Measurements from ENCODE around the gene CPA5. TPM values are rescaled to one million over a fixed set of nuclear protein-coding genes. Genes with fewer than 3 reads are reported as not detected.
A peak's percentile ranks its signal among the peaks of the same experiment; 100 is the strongest.

The CPA5 gene
- total RNA-seq, 2 donors from 2014 or later, result 3.3 to 27.6 TPM

- Mint-ChIP-seq H3K4me3 (no peak overlapping the region), H3K27me3 (no peaks in the 10 kb centered on the region), H3K27ac (no peak overlapping the region), H3K36me3 (ENCODE audit: low read depth) (peaks cover 7% of the 10 kb centered on the region), H3K9me3 (no peaks in the 10 kb centered on the region), H3K4me1 (peaks cover 10% of the 10 kb centered on the region)
- ATAC-seq (replicated peaks), result no peak
These were observed 54.0 kb downstream of the CPA5 start for GRCh38 chr7:130398526-130399090.

DNA sequence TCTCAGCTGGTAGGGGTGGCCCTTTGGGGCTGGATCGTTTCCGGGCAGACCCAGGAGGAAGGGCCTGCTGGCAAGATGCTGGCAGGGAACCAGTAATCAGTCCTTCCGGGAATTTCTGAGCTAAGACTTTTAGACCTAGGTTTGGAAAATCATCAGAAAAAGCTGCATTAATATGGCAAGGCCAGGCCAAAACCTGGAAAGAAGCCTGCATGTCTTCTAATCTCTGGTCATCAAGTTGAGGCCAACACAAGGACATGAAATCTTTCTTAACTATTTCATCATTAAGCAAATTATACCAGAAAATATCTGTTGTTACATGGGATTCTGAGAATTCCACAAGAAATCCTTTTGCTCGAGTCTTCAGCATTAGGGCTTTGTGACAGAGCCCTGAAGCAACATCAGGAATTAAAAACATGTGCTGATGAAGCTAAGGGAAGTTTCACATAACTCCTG is 55.5 kb downstream of the CPA5 start:
- Mint-ChIP-seq H3K4me1 (no peaks in the 10 kb centered on the region), H3K27ac (no peak overlapping the region), H3K27me3 (no peaks in the 10 kb centered on the region), H3K36me3 (ENCODE audit: low read depth) (peaks cover 7% of the 10 kb centered on the region), H3K9me3 (no peaks in the 10 kb centered on the region), H3K4me3 (no peak overlapping the region)
- ATAC-seq (replicated peaks), result no peak

DNA sequence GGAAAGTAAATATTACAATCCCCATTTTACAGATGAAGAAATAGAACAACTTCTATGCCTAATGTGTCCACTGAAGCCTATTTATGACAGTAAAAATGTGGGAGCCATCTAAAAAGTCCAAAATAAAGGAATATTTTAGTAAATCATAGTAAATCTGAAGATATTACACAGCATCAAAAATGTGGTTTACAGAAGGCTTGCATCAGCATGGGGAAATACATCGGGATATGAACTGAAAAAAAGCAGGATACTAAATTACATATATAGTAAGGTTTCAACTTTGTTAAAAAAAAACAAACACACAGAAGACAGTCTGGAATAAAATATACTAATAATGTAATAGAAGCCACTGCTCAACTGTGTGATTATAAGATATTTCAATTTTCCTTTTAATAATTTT is 56.5 kb downstream of the CPA5 start:
- H3K27me3 Mint-ChIP-seq, result no peaks in the 10 kb centered on the region
- no peaks in the 10 kb centered on the region for H3K4me1 Mint-ChIP-seq
- H3K27ac Mint-ChIP-seq, result no peak overlapping the region
- no peak for ATAC-seq (replicated peaks)
- H3K4me3 Mint-ChIP-seq, result no peak overlapping the region
- no peaks in the 10 kb centered on the region for H3K9me3 Mint-ChIP-seq
- H3K36me3 Mint-ChIP-seq (ENCODE audit: low read depth), result peaks cover 7% of the 10 kb centered on the region

DNA sequence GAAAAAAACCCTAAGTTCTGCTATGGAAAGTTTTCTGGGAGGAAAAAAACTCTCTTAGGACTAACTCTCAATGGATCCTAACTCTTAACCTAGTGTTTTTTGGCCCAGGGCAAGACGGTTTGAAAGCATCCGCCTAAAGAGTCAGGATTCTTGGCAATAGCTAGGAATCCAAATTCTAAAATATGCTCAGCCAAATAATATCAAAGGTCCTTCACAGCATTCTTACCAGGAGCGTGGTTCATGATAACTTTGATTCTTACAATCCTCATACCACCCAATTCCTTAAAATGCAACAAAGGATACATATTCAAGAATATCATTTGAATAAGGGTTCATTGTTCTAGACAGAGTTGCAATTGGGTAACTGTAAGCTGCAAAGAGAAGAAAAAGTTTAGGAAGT is 57.0 kb downstream of the CPA5 start:
- Mint-ChIP-seq H3K36me3 (ENCODE audit: low read depth) (peaks cover 7% of the 10 kb centered on the region), H3K27ac (no peak overlapping the region), H3K27me3 (no peaks in the 10 kb centered on the region), H3K4me1 (no peaks in the 10 kb centered on the region), H3K4me3 (no peak overlapping the region), H3K9me3 (no peaks in the 10 kb centered on the region)
- ATAC-seq (replicated peaks), result no peak

- Mint-ChIP-seq H3K27me3 (no peaks in the 10 kb centered on the region), H3K27ac (no peak overlapping the region), H3K9me3 (no peaks in the 10 kb centered on the region), H3K4me3 (no peak overlapping the region), H3K4me1 (no peaks in the 10 kb centered on the region), H3K36me3 (ENCODE audit: low read depth) (peaks cover 7% of the 10 kb centered on the region)
- ATAC-seq (replicated peaks), result no peak
These were observed 60.4 kb downstream of the CPA5 start for GRCh38 chr7:130405003-130405402.

DNA sequence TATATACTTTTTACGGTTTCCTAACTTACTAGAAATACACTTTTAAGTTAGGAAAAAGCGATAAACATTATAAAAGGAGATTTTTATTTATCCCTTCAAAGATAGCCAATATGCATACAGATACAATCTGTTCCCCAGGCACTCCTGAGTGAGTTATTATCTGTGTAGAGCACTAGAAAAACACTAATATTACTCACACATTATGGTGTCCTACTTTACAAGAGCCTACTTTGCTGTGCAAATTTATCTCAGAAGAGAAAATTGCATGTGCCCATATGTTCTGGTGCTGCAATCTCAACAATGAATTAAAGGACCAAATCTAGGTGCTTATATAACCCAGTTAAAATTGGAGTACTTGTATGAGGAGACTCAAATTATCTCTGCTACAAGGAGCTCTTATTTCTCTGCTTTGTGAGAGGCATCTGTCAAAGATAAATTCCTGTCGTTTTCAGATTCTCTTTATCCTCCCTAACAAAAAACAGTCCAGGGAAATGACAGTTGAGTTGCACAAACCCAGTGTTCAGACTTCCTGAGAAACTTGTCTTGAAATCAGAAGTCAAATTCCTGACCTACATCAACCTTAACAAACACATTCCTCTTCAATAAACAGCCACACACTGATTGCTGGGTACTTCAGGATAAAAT is 64.6 kb downstream of the CPA5 start:
- Mint-ChIP-seq H3K4me3 (no peak overlapping the region), H3K9me3 (no peaks in the 10 kb centered on the region), H3K27ac (no peak overlapping the region), H3K4me1 (no peaks in the 10 kb centered on the region), H3K36me3 (ENCODE audit: low read depth) (no peaks in the 10 kb centered on the region), H3K27me3 (no peaks in the 10 kb centered on the region)
- no peak for ATAC-seq (replicated peaks)

DNA sequence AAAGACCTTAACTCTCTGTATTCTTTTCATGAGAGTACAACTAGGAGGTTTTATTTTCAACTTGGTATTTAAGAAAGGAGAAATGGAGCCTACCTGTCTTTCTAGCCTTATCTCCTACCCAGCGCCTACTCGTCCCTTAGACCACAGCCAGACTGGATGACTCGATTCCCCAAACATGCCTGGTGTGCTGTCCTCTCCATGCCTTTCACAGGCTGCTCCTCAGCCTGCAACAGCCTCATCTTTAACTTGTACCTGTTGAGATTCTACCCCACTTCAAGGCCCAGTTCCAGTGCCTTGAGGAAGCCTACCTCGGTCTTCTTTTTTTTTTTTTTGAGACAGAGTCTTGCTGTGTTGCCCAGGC is 65.1 kb downstream of the CPA5 start:
- Mint-ChIP-seq H3K36me3 (ENCODE audit: low read depth) (no peaks in the 10 kb centered on the region), H3K27ac (no peak overlapping the region), H3K9me3 (no peaks in the 10 kb centered on the region), H3K27me3 (no peaks in the 10 kb centered on the region), H3K4me3 (no peak overlapping the region), H3K4me1 (peaks cover under 1% of the 10 kb centered on the region)
- no peak for ATAC-seq (replicated peaks)

DNA sequence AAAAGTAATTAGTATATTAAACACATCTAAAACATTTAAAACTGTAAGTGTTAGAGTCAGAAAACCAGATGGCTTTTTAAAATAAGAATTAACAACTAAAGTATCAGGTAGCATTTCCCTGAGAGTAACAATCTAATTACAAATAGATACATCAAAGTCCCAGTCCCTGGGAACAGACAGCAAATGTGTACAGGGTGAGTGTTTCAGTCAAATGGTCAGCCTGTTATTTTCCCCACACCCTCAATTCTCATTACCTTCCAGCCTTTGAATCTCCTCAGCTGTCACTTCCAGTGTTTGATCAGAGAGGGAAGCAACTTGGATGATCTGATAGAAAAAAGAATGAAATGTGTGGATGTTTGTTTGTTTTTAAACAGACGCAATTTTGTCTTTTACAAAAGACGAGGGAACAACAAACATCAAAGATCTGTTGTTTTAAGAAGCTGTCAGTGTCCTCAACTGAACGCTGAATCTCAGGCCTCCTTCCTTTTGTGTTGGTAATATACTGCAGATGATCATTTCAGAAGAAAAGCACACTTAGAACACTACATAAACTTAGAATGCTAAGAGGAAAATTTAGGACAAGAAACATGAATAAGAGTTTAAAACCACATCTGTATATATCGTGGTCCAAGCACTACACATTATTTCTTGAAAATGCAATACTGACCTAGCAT is 66.4 kb downstream of the CPA5 start:
- no peak for ATAC-seq (replicated peaks)
- no peaks in the 10 kb centered on the region for H3K9me3 Mint-ChIP-seq
- H3K4me1 Mint-ChIP-seq, result peaks cover 9% of the 10 kb centered on the region
- H3K27me3 Mint-ChIP-seq, result no peaks in the 10 kb centered on the region
- no peak overlapping the region for H3K4me3 Mint-ChIP-seq
- H3K36me3 Mint-ChIP-seq (ENCODE audit: low read depth), result no peaks in the 10 kb centered on the region
- H3K27ac Mint-ChIP-seq, result no peak overlapping the region

- no peak for ATAC-seq (replicated peaks)
- Mint-ChIP-seq H3K36me3 (ENCODE audit: low read depth) (no peaks in the 10 kb centered on the region), H3K27me3 (no peaks in the 10 kb centered on the region), H3K4me3 (no peak overlapping the region), H3K27ac (no peak overlapping the region), H3K4me1 (peaks cover 16% of the 10 kb centered on the region), H3K9me3 (no peaks in the 10 kb centered on the region)
These were observed 68.6 kb downstream of the CPA5 start for GRCh38 chr7:130413201-130413600.

DNA sequence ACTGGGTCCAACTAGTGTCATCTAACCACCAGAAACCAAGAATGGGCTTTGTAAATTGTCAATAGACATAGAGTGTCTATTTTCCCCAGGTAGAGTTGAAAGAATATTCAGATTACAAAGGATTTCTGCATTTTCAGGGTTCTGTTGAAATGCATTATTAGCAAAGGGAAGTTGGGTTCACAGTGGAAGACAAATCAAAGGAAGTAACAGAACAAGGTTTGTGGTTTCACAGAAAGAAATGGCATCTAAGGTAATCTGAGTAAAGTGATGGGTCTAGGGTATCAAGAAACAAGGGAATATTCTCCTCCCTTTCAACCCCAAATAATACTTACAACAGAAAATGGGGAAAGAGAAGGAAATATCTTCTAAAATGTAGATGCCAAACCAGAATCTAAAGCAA is 70.4 kb downstream of the CPA5 start:
- Mint-ChIP-seq H3K27me3 (no peaks in the 10 kb centered on the region), H3K9me3 (no peaks in the 10 kb centered on the region), H3K4me1 (peaks cover 16% of the 10 kb centered on the region), H3K4me3 (no peak overlapping the region), H3K36me3 (ENCODE audit: low read depth) (no peaks in the 10 kb centered on the region), H3K27ac (no peak overlapping the region)
- no peak for ATAC-seq (replicated peaks)

DNA sequence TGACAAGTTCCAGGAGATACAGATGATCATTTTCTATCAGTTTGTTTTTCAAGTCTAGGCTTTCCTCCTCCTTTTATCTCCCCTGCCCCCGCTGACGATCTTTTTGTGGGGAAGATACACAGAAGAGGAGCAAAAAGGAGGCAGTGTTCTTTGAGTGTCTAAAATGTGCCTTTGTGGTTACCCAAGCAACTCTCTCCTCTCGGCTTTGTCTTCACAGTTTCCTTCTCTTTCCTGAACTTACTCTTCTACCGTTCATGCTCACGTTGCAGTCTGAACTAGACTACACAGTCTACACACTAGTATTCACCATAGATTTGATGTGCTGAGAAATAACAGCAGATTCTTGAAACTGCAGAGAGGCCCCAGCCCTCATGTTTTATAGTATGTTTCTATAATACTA is 72.6 kb downstream of the CPA5 start:
- H3K36me3 Mint-ChIP-seq (ENCODE audit: low read depth), result peaks cover 7% of the 10 kb centered on the region
- no peaks in the 10 kb centered on the region for H3K27me3 Mint-ChIP-seq
- peaks cover 16% of the 10 kb centered on the region for H3K4me1 Mint-ChIP-seq
- peak overlapping the region; percentile 37 for H3K4me3 Mint-ChIP-seq
- peak overlapping the region; percentile 11 for H3K27ac Mint-ChIP-seq
- no peaks in the 10 kb centered on the region for H3K9me3 Mint-ChIP-seq
- ATAC-seq (replicated peaks), result peak; percentile 90

DNA sequence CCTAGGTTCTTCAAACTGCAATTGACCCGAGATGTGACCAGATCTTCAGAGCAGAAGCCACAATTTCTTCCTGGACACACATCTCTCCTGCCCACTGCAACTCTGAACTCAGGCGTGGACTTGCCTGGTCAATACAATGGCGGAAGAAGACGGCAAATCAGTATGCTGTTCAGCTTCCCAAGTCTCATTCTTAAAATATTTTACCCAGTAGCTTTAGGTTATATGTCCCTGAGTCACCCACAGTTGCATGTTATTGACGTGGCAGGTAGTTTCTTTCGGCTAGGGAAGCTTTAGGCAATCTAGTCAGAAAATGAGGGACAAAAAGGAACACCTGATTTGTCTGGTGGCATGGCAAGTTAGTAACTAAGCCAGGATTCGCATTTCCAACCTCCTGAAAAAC is 73.7 kb downstream of the CPA5 start:
- ATAC-seq (replicated peaks), result no peak
- H3K27ac Mint-ChIP-seq, result no peak overlapping the region
- H3K9me3 Mint-ChIP-seq, result no peaks in the 10 kb centered on the region
- H3K36me3 Mint-ChIP-seq (ENCODE audit: low read depth), result peaks cover 7% of the 10 kb centered on the region
- H3K27me3 Mint-ChIP-seq, result no peaks in the 10 kb centered on the region
- peaks cover 16% of the 10 kb centered on the region for H3K4me1 Mint-ChIP-seq
- H3K4me3 Mint-ChIP-seq, result no peak overlapping the region

Other genes with a start within 250 kb of the CPA5 start
- gene TMEM209, start 139.4 kb upstream of the CPA5 start, total RNA-seq, result 10 to 100 TPM; 39.9 to 47.0 TPM
- not detected for gene SSMEM1, start 137.0 kb upstream of the CPA5 start, total RNA-seq
- gene CPA2, start 78.0 kb upstream of the CPA5 start, total RNA-seq, result under 1 TPM in 1 of 2 donors, not detected in 1; 0.56 TPM
- gene CPA4, start 51.7 kb upstream of the CPA5 start, total RNA-seq, result 1 to 10 TPM in 1 of 2 donors, under 1 TPM in 1; 0.22 to 4.1 TPM
- gene CPA1, start 35.7 kb downstream of the CPA5 start, total RNA-seq, result not detected
- gene CEP41, start 96.2 kb downstream of the CPA5 start, total RNA-seq, result 10 to 100 TPM in 1 of 2 donors, 1 to 10 TPM in 1; 8.3 to 14.0 TPM
- 1 to 10 TPM in 1 of 2 donors, under 1 TPM in 1; 0.99 to 1.5 TPM for gene MEST, start 147.3 kb downstream of the CPA5 start, total RNA-seq

All from activated T-helper 17 cell treated with anti-CD3 and anti-CD28 coated beads, Interleukin-2, amount 50 U/mL, for 72 hours (primary cell).